ENCODE data around the gene NRTN. TPM values are rescaled to one million over a fixed set of nuclear protein-coding genes. Genes with fewer than 3 reads are reported as not detected.

The NRTN gene
- total RNA-seq, 1 experiment from 2014 or later, result 0.80 TPM

- TF ChIP-seq CTCF (IDR thresholded peaks at IDR 0.05) (no peak), POLR2AphosphoS5 (IDR thresholded peaks at IDR 0.05; ENCODE audit: low read depth, low read length) (no peak), TCF7L2 (IDR thresholded peaks at IDR 0.05; ENCODE audit: low read depth, low read length) (no peak), REST (IDR thresholded peaks at IDR 0.05; ENCODE audit: insufficient read depth in 1 of 2, low read depth in 2 of 2, low read length in 1 of 2) (no peak), SIN3A (IDR thresholded peaks at IDR 0.05; ENCODE audit: borderline replicate concordance, insufficient read depth, low read depth, low read length) (no peak)
- no peak for DNase-seq (ENCODE audit: low read depth, low spot score)
- H3K27me3 ChIP-seq (ENCODE audit: control insufficient read depth, insufficient read depth, low read length), result no peaks in the 10 kb centered on the region
Observed at GRCh38 chr19:5785423-5785822, 19.4 kb upstream of the NRTN start.

GRCh38 chr19:5786593-5787408 lies 18.1 kb upstream of the NRTN start:
- BruUV-seq (replicated peaks), result no TSS peak
- intact Hi-C loops (cut with micrococcal nuclease; ENCODE audit: unreplicated experiment) (no loop called here), in situ Hi-C loops (cut with HindIII; ENCODE audit: low pct_unique_long_range_greater_than_20kb, low sequenced_read_pairs) (no loop called here)
- Histone ChIP-seq H3K9me3 (ENCODE audit: control insufficient read depth, insufficient read depth, low read depth, low read length) (no peaks in the 10 kb centered on the region), H3K36me3 (ENCODE audit: control insufficient read depth, insufficient read depth, low read length) (0 out of 2 replicates have a peak, but pooled peaks cover 6% of the 10 kb centered on the region), H3K4me3 (ENCODE audit: low read depth in 2 of 2, low read length in 2 of 2) (no peak overlapping the region), H3K4me1 (ENCODE audit: control insufficient read depth, insufficient read depth, low read length) (no peaks in the 10 kb centered on the region), H3K27ac (ENCODE audit: low read length) (no peak overlapping the region), H3K27me3 (ENCODE audit: control insufficient read depth, insufficient read depth, low read length) (no peaks in the 10 kb centered on the region)
- ChIA-PET POLR2A (interaction anchor here (0.6 kb wide), 1 partner anchor 56 kb away, joined by 6 read pairs; no protein-coding TSS in a partner anchor), CTCF (no interaction called here)
- ATAC-seq, result no peak
- no peak for DNase-seq (ENCODE audit: low read depth, low spot score)
- TF ChIP-seq SIN3A (IDR thresholded peaks at IDR 0.05; ENCODE audit: borderline replicate concordance, insufficient read depth, low read depth, low read length) (no peak), TCF7L2 (IDR thresholded peaks at IDR 0.05; ENCODE audit: low read depth, low read length) (no peak), CTCF (IDR thresholded peaks at IDR 0.05) (no peak), POLR2AphosphoS5 (IDR thresholded peaks at IDR 0.05; ENCODE audit: low read depth, low read length) (no peak), REST (IDR thresholded peaks at IDR 0.05; ENCODE audit: insufficient read depth in 1 of 2, low read depth in 2 of 2, low read length in 1 of 2) (no peak)

More at GRCh38 chr19:5785423-5785822, 19.4 kb upstream of the NRTN start:
- Histone ChIP-seq H3K4me1 (ENCODE audit: control insufficient read depth, insufficient read depth, low read length) (no peaks in the 10 kb centered on the region), H3K36me3 (ENCODE audit: control insufficient read depth, insufficient read depth, low read length) (0 out of 2 replicates have a peak, but pooled peaks cover 6% of the 10 kb centered on the region), H3K4me3 (ENCODE audit: low read depth in 2 of 2, low read length in 2 of 2) (no peak overlapping the region), H3K27ac (ENCODE audit: low read length) (no peak overlapping the region), H3K9me3 (ENCODE audit: control insufficient read depth, insufficient read depth, low read depth, low read length) (no peaks in the 10 kb centered on the region)
- CTCF ChIA-PET, result no interaction called here
- POLR2A ChIA-PET, result no interaction called here
- in situ Hi-C loops (cut with HindIII; ENCODE audit: low pct_unique_long_range_greater_than_20kb, low sequenced_read_pairs) (no loop called here), intact Hi-C loops (cut with micrococcal nuclease; ENCODE audit: unreplicated experiment) (no loop called here)
- ATAC-seq, result no peak
- no TSS peak for BruUV-seq (replicated peaks)
